ENCODE data around the gene GABBR2. TPM values are rescaled to one million over a fixed set of nuclear protein-coding genes. Genes with fewer than 3 reads are reported as not detected.

The GABBR2 gene
- total and polyA plus RNA-seq, 2 of the 8 experiments (the other 6 are each of a cell fraction or from before 2014, with no cell fraction given), result 0.50 to 1.2 TPM

DNA sequence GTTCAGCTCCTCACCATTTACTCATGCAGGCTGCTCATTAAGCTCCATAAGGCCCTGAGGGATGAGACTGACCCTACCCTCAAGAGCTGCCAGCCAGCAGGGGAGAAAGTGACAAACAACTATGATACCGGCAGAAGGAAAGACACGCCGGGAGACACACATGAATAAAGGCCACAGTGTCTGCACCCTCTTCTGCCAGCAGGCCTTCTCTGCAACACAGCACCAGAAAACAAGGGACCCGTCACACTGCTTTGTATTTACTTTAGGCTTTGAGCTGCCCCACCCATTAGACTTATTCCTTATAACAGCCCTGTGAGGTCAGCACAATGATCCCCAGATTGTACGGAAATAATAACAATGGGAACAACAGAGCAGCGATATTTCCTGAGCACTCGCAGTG lies 7.2 kb downstream of the GABBR2 start:
- ChIA-PET POLR2A (ENCODE audit: partially characterized antibody) (no interaction called here), CTCF (ENCODE audit: partially characterized antibody) (interaction anchor here (0.6 to 0.9 kb wide), 3 partner anchors 8 to 131 kb away, joined by 3 read pairs; no protein-coding TSS in a partner anchor)
- WGBS, 2 experiments (ENCODE audit: extremely low coverage in 1 of 2, insufficient coverage in 1 of 2, insufficient read length in 1 of 2, insufficient replicate concordance in 2 of 2, low coverage in 1 of 2, low lambda C conversion rate in 2 of 2, missing lambda C conversion rate in 1 of 2), result 86% methylated on average over 5 of the region's 7 CpGs; no CpG with 5 or more reads in 1 of the 2 experiments
- H2AFZ ChIP-seq (ENCODE audit: low read length), result no peak overlapping the region
- no peaks in the 10 kb centered on the region for H3K36me3 ChIP-seq (ENCODE audit: control insufficient read depth in 2 of 4, insufficient read depth in 4 of 4, low read length in 3 of 4)
- H2AK5ac ChIP-seq (ENCODE audit: low read depth, low read length), result no peak overlapping the region
- no peak overlapping the region for H3K9ac ChIP-seq (replicated peaks in 1 of 4; ENCODE audit: extremely low read depth in 1 of 4, low read depth in 3 of 4, low read length in 3 of 4)
- no peak overlapping the region for H3K4ac ChIP-seq (replicated peaks; ENCODE audit: insufficient read length, low read depth, low read length)
- H2BK120ac ChIP-seq (replicated peaks; ENCODE audit: low read depth, low read length), result no peak overlapping the region
- H3K79me2 ChIP-seq (ENCODE audit: control insufficient read depth in 1 of 2, insufficient read depth in 2 of 2, low read length in 2 of 2), result no peaks in the 10 kb centered on the region
- no peak for DNase-seq (ENCODE audit: low read depth in 1 of 2, low spot score in 2 of 2)
- H2BK20ac ChIP-seq (ENCODE audit: low read length), result no peak overlapping the region
- H2BK12ac ChIP-seq (ENCODE audit: low read depth, low read length), result no peak overlapping the region
- H3K27ac ChIP-seq (ENCODE audit: low read depth, low read length), result no peak overlapping the region
- no peak overlapping the region for H4K8ac ChIP-seq (ENCODE audit: extremely low read depth, insufficient read depth, low read length)
- H3K27me3 ChIP-seq (replicated peaks in 1 of 4; ENCODE audit: control insufficient read depth in 3 of 4, extremely low read depth in 1 of 4, insufficient read depth in 3 of 4, low read length in 3 of 4), result peaks cover 6 to 15% (median 13%) of the 10 kb centered on the region in 4 experiments
- no peaks in the 10 kb centered on the region for H3K23me2 ChIP-seq (ENCODE audit: low read depth, low read length)
- no peaks in the 10 kb centered on the region for H3K9me3 ChIP-seq (ENCODE audit: insufficient read depth in 2 of 2, low read depth in 1 of 2, low read length in 1 of 2)
- no peak overlapping the region for H3K14ac ChIP-seq (ENCODE audit: insufficient read length)
- no peaks in the 10 kb centered on the region for H3K79me1 ChIP-seq (ENCODE audit: low read depth, low read length)
- no peak overlapping the region for H3K4me2 ChIP-seq (ENCODE audit: insufficient read depth in 1 of 2, low read depth in 2 of 2, low read length in 2 of 2)
- TF ChIP-seq, protein P1, sequence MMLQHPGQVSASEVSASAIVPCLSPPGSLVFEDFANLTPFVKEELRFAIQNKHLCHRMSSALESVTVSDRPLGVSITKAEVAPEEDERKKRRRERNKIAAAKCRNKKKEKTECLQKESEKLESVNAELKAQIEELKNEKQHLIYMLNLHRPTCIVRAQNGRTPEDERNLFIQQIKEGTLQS (IDR thresholded peaks at IDR 0.05; ENCODE audit: insufficient read depth, low read depth, low read length), result no peak
- no peak for TF ChIP-seq RAD21 (IDR thresholded peaks at IDR 0.05 in 1 of 2, conservative IDR thresholded peaks at IDR 0.05 in 1 of 2; ENCODE audit: low read depth in 2 of 2, low read length in 2 of 2)
- no peak overlapping the region for H4K91ac ChIP-seq (replicated peaks; ENCODE audit: insufficient read length, low read length)
- H3K23ac ChIP-seq (ENCODE audit: insufficient read length), result no peak overlapping the region
- H3K4me1 ChIP-seq (replicated peaks in 1 of 4; ENCODE audit: control insufficient read depth in 3 of 4, insufficient read depth in 4 of 4, low read length in 3 of 4), result peaks cover 0 to under 1% (median 0%) of the 10 kb centered on the region in 4 experiments; a peak in 2 of 7 replicates
- no peak overlapping the region for H3K4me3 ChIP-seq (ENCODE audit: extremely low read depth in 1 of 4, insufficient read depth in 2 of 4, low read depth in 3 of 4, low read length in 4 of 4)
- no peak overlapping the region for H2BK5ac ChIP-seq (ENCODE audit: low read depth, low read length)
- H4K5ac ChIP-seq (ENCODE audit: insufficient read length, low read depth, low read length), result no peak overlapping the region
- H3K56ac ChIP-seq (replicated peaks; ENCODE audit: insufficient read length, low read depth, low read length), result no peak overlapping the region
- H4K20me1 ChIP-seq (replicated peaks in 1 of 2; ENCODE audit: control insufficient read depth in 1 of 2, insufficient read depth in 2 of 2, low read length in 2 of 2), result peaks cover 0 to 1% of the 10 kb centered on the region in 2 experiments
- no peak for FAIRE-seq
- no peak overlapping the region for H2BK15ac ChIP-seq (ENCODE audit: low read length)
- H3K18ac ChIP-seq (ENCODE audit: extremely low read depth, low read length), result no peak overlapping the region

All from H1 (cell line).